GM18498 (cell line): ENCODE results near the gene ASNS.
A peak's percentile ranks its signal among the peaks of the same experiment; 100 is the strongest.
"Not testable (repeated sequence)": the region's sequence is repeated elsewhere in the genome, so short reads cannot be mapped to it uniquely, and the experiment has no call there.

ENCODE experiments used
- ATAC-seq: cut with Tn5 transposase; IDR thresholded peaks from one replicate; pipeline ENCODE4 v1.9.1; 2021; ENCODE audit warnings: mild to moderate bottlenecking, moderate library complexity; ENCODE audit not compliant: unreplicated experiment

ASNS gene

GRCh38 chr7:97872025-97872669 is at the start of gene ASNS:
TSS of gene ASNS (minus strand) at chr7:97872408. CDS start at chr7:97869156, 3,252 bp downstream.
- ATAC-seq: peak; percentile 99

- ATAC-seq: not testable (repeated sequence)
Observed at GRCh38 chr7:97921254-97921653, 49.0 kb upstream of the ASNS start.

GRCh38 chr7:97915267-97915666 is 43.1 kb upstream of the ASNS start:
- ATAC-seq: not testable (repeated sequence)

GRCh38 chr7:97912294-97912693 is 40.1 kb upstream of the ASNS start:
- ATAC-seq: not testable (repeated sequence)

GRCh38 chr7:97896893-97897292 is 24.7 kb upstream of the ASNS start:
- ATAC-seq: not testable (repeated sequence)

- not testable (repeated sequence) for ATAC-seq
Observed at GRCh38 chr7:97891721-97892120, 19.5 kb upstream of the ASNS start.

GRCh38 chr7:97879527-97879926 is 7.3 kb upstream of the ASNS start:
- not testable (repeated sequence) for ATAC-seq

- ATAC-seq: not testable (repeated sequence)
Observed at GRCh38 chr7:97874894-97875293, 2.7 kb upstream of the ASNS start.

- ATAC-seq: no peak
Observed at GRCh38 chr7:97873606-97874005, 1.4 kb upstream of the ASNS start.

- ATAC-seq: no peak
Observed at GRCh38 chr7:97871659-97872024, 566 bp downstream of the ASNS start.

- no peak for ATAC-seq
Observed at GRCh38 chr7:97868788-97869187, 3.4 kb downstream of the ASNS start.

- ATAC-seq: no peak
Observed at GRCh38 chr7:97868314-97868713, 3.9 kb downstream of the ASNS start.

GRCh38 chr7:97865104-97865503 is 7.1 kb downstream of the ASNS start:
- no peak for ATAC-seq

GRCh38 chr7:97859606-97860204 is 12.5 kb downstream of the ASNS start:
- ATAC-seq: no peak

GRCh38 chr7:97858221-97858620 is 14.0 kb downstream of the ASNS start:
- ATAC-seq: no peak

GRCh38 chr7:97857544-97857943 is 14.7 kb downstream of the ASNS start:
- ATAC-seq: no peak

GRCh38 chr7:97851683-97852082 is 20.5 kb downstream of the ASNS start:
- ATAC-seq: no peak

GRCh38 chr7:97850262-97851031 is 21.8 kb downstream of the ASNS start:
- not testable (repeated sequence) for ATAC-seq

GRCh38 chr7:97847791-97848190 is 24.4 kb downstream of the ASNS start:
- ATAC-seq: no peak

GRCh38 chr7:97846945-97847344 is 25.3 kb downstream of the ASNS start:
- no peak for ATAC-seq

GRCh38 chr7:97845622-97846203 is 26.5 kb downstream of the ASNS start:
- ATAC-seq: no peak

- ATAC-seq: no peak
Observed at GRCh38 chr7:97844036-97844435, 28.2 kb downstream of the ASNS start.
